GM19372 (cell line): ENCODE data around the gene NME3.

Source experiments
- ATAC-seq: cut with Tn5 transposase; IDR thresholded peaks from one replicate; pipeline ENCODE4 v1.9.1; 2021; ENCODE audit warnings: mild to moderate bottlenecking, low read depth, moderate library complexity; ENCODE audit not compliant: unreplicated experiment

The NME3 gene

DNA sequence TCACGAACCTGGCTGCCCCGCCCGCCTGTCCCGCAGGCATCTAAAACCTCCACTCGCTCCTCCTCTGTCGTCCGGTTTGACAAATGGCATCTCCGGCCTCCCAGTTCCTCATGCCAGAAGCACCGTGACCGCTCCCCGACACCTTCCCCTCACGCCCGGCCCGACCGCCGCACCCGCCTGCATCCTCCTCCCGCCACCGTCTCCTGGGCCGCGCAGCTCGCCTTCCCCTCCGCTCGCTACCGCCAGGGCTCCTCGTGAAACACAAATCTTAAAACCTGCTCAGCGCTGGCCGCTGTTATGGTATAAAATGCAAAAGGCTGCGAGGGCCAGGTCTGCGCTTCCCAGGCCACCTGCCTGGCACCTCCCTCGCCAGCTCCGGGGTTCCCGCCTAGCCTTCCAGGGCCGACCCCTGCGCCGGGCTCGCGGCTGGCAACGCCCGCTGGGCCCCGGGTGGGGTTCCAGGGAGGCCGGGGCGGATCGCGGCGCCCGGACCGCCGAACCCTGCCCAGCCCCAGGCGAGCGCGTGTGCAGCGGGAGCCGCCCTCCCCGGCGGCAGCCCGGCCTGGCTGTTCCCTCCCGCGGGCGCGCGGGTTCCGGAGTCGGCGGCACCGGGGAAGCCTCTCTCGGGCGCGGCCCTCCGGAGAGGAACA is 10.5 kb upstream of the NME3 start:
- peak; percentile 4 for ATAC-seq

DNA sequence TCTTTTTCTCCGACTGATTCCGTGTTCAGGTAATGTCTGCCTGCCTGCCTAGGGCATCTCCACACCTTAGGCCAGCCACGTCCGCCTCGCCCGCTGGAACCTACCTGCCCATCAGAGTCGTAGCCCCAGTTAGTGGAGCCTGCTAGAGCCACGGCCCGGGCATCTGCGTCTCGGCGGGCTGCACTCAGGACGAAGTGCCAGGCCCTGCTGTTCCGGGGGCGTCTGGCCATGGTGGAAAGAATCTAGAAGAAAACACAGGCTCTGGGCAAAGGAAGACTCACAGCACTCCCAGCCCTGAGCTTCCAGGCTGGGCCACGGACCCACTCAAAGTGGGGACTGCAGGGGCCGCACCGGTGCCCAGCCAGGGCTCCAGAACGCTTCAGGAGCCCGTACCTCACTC is 9.9 kb upstream of the NME3 start:
- ATAC-seq, result no peak

DNA sequence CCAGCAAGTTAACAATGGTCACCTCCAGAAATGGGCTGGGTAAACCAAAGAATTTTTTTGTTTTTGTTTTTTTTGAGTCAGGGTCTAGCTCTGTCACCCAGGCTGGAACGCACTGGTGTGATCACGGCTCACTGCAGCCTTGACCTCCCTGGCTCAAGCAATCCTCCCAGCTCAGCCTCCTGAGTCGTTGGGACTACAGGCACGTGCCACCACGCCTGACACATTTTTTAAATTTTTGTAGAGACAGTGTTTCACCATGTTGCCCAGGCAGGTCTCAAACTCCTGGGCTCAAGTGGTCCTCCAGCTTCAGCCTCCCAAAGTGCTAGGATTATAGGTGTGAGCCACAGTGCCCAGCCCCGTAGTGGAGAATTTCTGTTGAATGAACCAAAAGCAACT is 9.3 kb upstream of the NME3 start:
- ATAC-seq, result no peak

DNA sequence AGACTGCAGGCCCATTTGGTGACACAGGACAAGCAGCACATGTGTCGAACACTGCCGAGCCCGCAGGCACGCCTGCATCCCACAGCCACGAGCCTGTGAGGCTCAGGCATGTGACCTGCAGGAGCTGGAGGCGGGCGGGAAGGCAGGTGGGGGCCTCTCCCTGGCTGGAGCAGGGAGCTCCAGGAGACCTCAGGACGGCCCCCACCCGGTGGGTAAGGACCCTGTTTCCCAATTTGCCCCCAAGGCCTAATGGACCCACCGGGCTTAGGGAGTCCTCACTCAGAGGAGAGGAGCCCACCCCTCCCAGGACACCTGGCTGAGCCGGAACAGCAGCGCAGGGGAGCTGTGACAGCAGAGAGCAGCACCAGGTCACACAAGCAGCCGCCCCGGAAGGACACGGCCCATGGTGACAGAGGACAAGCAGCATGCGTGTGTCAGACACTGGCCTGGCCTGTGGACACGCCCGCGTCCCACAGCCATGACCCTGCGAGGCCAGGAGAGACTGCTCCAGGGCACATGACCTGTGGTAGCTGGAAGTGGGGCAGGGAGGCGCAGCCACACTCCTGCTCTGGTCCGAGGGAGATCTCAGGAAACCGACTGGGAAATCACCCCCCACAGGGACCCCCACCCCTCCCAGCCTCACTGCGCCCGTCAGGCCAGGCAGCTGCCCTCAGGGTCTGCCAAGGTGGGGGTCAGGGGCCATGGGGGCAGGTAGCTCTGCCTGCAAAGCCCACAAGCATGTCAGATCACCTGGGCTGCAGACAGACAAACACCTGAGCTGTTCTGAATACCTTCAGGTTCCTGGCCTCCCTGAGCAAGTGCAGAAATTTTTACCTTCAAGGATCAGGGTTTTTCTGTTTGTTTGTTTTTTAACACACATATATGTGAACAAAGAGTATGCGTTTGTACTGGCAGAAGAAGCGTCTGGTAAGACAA is 8.7 kb upstream of the NME3 start:
- no peak for ATAC-seq

DNA sequence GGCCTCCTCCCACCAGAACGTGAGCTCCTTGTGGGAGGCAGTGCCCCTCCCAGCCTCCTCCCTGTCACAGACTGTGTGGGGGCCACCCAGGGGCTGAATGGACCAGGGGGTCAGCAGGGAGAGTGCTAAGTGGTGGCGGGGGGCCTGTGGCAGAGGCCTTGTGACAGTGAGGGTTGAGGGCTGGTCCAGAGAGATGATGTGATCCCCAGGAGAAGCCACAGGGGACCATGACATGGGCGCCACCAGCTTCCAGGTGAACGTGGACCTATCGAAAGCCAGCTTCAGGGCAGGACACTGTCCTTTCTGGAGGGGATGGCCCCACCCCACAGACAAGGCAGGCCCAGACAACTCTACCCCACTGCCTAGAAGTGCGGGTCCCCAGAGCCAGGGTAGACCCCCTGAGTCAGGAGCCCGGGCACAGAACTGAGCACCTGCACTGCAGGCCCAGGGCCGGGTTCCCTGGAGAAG is 7.9 kb upstream of the NME3 start:
- ATAC-seq, result no peak

DNA sequence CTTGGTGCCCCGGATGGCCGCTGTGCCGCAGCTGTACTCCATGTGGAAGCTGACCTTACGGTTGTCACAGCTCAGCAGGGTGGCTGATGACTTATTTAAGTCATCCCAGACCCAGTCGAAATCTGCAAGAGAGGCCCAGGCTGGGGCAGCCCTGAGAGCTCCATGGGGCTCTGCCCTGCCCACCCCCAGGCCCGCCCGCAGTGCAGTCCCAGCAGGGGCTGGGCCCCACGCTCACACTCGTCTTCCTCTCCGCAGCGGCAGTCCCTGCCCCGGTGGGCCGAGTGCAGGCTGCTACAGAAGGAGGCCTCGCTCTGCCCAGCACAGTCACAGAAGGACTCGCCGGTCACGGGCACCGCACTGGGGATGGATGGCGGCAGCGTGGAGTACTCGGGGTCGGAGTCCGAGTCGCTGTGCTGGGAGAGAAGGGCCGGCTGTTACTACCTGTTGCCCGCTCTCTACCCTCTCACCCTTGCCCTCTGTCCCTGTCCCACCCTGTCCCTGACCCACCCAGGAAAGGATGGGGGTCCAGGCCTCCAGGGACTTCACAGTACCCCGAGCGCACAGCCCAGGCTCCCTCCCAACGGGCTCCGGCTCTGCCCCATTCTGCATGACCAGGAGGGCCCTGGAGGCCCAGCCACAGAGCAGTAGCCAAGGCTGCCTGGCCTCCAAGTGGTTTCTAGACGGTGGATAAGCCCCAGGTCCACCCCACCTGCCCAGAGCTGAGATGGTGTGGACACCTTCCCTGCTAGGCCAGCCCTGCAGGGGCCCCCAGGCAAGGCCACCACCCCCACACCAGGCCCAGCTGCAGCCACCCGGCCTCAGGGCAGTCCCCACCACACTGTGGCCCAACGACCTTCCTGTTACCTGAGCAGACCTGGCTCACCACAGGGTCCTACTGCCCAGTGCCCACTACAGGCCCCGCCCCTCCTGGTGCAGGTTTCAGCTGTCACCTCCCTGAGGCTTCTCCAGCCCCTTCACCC is 7.1 kb upstream of the NME3 start:
- ATAC-seq, result no peak

DNA sequence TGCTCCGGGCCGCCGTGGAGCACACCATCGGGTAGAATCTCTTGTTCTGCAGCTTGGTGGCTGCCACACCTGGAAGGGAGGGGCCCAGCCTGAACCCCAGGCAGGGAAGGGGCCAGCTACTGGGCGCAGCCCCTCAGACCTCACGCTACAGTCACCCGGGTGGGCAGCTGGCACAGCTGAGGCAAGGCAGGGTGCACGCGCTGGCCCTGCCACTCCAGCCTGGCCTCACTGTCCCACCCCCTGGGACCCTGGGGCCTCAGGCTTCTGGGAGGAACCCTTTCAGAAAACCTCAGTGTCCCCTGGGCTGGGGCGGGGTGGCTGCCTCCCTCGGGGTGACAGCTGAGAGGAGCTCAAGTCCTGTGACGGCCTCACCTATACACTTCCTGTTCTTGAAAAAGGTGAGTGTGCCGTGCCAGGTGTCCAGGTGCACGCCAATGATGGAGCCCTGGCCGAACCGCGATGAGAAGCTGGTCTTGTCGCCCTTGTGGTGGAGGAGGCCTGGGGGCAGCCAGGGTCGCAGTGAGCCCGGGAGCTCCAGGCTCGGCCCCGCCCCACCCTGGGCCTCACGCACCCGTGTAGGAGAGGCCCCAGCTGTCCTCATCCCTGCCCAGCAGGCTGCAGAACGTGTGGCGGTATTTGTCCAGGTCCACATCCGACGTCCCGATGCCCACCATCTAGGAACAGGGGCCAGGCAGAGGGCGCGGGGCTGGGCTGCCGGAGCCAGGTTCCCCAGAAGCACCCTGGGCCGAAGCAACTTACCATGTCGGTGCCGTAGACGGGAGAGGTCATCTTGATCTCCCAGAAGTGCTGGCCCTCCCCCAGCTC is 6.2 kb upstream of the NME3 start:
- ATAC-seq, result no peak

DNA sequence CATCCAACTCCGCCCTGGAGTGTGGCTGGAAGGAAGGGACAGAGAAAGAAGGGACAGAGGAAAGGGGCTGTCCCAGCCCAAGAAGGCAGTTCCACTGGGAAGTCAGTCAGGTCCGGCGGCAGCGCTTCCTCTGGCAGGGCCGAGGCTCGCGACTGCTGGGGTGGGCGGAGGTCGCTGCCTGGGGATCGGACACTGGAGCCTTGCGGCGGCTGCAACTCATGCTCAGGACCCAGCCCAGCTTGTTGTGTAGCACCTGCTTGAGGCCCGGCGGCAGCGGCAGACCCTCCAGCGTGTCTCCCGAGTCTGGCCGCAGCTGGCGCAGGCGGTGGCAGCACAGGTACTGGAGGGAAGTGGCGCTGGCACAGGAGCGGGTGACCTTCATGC is 5.6 kb upstream of the NME3 start:
- no peak for ATAC-seq

DNA sequence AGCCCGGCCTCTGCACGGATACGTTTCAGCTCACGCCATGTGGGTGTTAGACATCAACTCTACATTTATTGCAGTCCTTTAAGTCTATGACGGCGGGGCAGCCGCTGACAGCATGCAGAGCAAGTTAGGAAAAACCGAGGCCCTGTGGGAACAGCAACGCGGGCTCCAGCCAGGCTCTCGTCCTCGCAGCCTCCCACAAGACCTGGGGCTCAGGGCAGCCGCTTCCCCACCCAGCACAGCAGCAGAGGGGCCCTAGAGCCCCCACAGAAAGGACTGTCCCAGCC is 5.3 kb upstream of the NME3 start:
- no peak for ATAC-seq

DNA sequence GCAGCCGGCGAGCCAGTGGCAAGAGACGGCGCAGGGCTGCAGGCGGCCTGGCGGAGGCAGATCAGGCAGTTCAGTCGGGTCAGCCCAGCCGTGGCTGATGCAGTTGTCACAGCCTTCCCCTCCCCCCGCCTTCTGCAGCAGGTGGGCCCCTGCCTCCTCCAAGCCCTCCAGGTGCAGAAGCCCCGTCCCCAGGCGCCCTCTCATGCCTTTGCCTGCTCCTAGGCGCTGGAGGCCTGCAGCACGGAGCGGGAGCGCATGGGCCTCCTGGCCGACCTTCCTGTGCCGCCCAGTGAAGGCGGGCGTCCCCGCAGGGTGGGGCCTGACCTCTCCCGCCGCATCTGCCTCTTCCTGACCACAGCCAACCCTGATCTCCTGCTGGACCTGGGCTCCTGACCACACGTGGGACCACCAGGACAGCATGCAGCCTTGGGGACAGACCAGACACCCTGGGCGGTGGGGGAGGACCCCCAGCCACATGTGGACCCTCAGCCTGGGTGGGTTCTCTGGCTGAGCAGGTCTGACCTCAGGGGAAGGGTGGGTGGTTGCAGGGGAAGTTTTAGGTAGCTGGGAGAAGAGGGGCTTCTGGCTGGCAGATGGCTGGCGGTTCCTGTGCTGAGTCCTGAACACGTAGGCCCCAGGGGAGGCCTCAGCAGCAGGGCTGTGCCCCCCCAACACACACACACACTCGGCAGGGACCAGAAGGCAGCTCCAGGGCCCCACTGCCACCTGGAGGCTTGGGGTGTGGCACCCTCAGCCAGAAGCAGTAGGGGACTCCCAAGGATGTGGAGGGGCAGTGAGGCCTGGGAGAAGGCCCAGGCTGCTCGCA is 4.7 kb upstream of the NME3 start:
- no peak for ATAC-seq

DNA sequence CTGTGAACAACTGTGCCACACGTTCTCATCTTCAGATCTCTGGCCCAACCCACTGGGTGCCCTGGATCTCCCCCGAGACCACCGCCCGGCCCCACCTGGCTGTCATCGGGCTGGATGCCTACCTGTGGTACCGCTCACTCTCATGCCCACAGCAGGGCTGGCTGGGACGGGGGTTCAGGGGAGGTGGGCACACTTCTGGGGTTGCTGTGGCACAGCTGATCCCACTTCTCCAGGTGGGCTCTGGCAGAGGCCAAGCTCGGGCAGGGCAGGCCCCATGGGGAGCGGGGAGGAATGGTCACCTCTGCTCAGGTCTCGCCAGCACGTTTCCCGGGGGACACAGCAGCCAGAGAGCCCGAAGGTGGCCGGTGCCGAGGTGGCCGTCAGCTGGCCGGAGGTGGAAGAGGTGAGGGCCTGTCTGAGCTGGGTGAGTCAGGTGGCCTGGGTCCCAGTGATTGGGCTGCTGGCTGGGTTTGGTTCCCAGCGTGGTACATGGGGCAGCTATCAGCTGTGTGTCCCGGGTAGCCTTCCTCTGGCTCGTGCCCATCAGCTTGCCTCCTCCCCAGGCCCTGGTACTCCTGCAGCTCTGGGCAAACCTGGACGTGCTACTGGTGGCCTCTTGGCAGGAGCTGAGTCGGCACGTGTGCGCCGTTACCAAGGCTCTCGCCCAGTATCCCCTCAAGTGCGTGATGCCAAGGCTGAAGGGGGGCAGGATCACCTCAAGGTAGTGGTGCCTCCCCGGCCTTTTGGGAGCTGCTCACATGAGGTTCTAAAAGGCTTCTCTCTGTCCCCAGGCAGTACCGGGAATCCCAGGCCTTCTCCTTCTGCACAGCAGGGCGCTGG is 3.9 kb upstream of the NME3 start:
- no peak for ATAC-seq

DNA sequence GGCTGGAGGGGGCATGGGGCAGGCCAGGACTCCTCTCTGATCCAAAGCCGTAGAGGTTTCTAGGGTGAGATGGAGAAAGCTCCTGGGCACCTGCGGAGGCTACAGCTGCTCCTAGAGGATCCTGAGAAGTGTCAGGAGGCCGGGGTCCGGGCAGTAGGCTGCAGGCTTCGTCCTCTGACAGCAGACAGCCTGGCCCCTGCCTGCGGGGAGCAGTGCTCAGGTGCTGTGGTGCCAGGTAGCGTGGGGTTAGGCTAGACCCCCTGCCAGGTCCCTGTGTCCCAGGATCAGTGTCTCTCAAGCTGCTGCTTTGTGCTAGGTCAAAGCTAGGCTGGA is 3.1 kb upstream of the NME3 start:
- no peak for ATAC-seq

DNA sequence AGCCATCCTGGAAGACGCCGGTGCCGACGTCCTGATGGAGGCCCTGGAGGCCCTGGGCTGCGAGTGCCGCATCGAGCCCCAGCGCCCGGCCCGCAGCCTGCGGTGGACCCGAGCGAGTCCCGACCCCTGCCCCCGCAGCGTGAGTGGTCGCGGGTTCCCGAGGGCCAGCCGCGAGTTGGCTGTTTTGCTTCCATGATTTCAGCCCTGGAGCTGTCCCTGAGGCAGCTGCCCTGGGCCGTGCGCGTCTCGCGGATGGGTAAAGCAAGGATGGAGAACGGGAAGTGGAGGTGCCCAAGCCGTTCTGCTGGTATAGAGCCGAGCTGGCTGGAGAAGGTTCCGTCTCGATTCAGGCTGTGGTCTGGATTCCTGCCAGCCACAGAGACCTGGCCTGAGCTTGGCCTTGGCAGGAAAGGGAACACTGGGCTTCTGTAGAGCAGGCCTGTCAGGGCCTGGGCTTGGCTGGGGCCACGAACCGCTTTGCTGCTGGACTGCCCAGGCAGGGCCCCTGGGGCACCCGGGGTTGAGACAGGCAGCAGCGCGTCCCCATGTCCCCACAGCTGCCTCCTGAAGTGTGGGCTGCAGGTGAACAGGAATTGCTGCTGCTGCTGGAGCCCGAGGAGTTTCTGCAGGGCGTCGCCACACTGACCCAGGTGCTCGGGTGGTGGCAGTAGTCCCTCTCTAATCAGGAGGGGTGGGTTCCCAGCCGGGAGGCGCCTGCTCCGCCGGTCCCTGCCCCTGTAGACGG is 2.5 kb upstream of the NME3 start:
- no peak for ATAC-seq

DNA sequence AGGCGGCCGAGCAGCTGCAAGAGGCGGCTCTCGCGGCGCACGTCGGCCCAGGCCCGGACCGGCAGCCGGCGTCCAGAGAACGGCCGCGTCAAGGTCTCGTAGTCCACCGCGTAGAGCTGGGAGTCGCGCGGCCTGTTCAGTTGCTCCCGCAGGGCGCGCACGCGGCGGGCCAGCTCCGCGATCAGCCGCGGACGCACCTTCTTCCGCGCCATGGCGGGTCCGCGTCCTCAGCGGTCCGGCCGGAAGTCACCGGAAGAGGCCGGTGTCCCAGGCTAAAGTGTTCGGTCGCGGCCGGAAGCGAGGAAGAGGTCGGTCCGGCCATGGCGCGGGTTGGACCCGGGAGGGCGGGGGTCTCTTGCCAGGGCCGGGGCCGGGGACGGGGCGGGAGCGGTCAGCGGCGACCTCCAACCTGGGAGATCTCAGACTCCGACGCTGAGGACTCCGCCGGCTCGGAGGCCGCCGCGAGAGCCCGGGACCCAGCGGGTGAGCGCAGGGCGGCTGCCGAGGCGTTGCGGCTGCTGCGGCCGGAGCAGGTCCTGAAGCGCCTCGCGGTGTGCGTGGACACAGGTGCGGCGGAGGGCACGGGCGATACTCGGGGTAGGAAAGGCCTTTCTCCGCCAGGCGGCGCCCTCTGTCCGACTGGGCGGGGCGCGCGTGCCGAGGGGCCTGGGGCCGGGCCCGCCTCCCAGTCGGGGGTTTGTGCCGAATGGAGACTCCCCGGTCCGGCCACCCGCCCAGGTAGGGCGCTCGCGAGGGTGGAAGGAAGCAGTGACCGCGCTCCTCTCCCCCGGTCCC is 1.8 kb upstream of the NME3 start, which contains the start of gene MRPS34:
TSS of gene MRPS34 (minus strand) at position 227 of the 795 bp plus-strand sequence. CDS start at position 212, 15 bp downstream.
- peak; percentile 53 for ATAC-seq

DNA sequence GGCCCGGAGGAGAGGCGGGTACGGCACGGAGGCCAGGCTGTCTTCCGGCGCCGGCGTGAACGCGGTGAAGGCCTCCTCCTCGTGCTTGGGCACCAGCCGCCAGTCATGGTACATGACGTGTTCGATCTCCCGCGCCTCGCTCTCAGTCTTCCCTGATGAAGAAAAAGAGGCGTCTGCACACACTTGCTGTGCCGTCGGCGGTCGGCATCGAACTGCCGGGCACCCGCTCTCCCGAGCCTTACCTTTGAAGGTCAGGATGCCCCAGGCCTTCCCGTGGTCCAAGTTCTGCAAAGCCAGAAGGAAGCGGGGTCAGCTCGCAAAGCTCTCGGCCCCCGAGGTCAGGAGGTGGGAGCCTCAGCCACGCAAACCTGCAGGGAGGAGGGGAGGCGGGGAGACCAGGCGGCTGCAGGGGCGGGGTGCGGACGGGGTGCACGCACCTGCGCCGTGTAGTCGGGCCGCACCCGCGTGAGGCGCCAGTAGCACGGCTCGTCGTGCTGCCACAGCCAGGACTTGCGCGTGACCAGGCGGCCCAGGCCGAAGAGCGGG is 1.1 kb upstream of the NME3 start, which contains the start of gene EME2:
TSS of gene EME2 (plus strand) at position 449 of the 546 bp plus-strand sequence. CDS start 418 bp downstream, outside the sequence.
- peak; percentile 14 for ATAC-seq

DNA sequence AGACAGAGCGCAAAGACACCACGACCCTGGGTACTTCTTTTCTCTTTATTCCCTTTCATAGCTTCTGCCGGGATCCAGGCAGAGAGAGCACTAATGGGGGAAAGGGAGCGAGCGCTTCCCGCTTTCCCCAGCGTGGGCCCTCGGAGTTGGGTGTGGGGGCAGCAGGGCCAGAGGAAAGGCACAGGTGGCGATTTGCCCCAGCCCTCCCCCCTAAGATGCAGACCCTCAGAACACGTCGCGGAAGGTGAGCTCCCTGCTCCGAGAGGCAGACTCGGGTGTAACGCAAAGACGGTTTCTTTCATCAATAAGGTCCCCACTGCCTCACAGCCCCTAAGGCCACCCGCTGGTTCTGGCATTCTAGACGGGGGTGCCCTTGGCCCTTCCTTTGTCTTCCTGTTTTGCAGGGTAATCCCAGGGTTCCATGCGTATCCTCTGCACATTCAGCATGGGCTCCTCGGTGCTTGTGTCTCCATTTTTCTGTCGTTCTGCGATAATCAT is 570 bp upstream of the NME3 start:
- ATAC-seq, result no peak
